GM13976 (cell line): ENCODE data around the gene MRFAP1L1.

ENCODE experiments used
- DNase-seq: peaks from one replicate; pipeline ENCODE4 v3.0.0; 2012; ENCODE audit warnings: low spot score
- in situ Hi-C: fragments of 300-500 bp; cut with MboI; formaldehyde crosslinking; loops from one replicate; pipeline ENCODE4 v1.12.0; 2022; ENCODE audit warnings: low sequenced_read_pairs, mixed read lengths, inconsistent platforms; ENCODE audit not compliant: unreplicated experiment
- TF ChIP-seq, protein P1 (sequence below): IDR thresholded peaks from 2 replicates; pipeline ENCODE4 v1.5.1; 2012; ENCODE audit warnings: borderline replicate concordance, mild to moderate bottlenecking; ENCODE audit not compliant: insufficient read depth; ENCODE audit errors: extremely low read depth, missing control alignments, control extremely low read depth

Gene MRFAP1L1

DNA sequence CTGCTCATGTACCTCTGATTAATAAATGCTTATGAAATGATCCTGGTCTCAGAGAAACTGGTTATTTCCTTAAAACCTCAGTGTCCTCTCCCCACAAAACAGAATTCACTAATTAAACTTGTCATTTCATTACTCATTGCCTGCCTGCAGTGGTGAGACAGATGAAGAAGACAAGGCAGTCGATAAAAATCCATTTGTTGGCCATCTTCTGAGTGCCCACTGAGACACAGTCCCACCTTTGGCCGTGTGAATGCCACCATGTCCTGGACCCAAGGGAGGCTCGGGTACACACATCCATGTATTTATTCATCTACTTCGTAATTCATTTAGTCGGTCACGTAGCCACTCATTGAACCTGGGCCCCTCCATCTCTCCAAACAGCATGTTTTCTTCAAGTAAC lies 12.5 kb downstream of the MRFAP1L1 start:
- DNase-seq: no peak
- in situ Hi-C loops: no loop called here
- TF ChIP-seq, protein P1, sequence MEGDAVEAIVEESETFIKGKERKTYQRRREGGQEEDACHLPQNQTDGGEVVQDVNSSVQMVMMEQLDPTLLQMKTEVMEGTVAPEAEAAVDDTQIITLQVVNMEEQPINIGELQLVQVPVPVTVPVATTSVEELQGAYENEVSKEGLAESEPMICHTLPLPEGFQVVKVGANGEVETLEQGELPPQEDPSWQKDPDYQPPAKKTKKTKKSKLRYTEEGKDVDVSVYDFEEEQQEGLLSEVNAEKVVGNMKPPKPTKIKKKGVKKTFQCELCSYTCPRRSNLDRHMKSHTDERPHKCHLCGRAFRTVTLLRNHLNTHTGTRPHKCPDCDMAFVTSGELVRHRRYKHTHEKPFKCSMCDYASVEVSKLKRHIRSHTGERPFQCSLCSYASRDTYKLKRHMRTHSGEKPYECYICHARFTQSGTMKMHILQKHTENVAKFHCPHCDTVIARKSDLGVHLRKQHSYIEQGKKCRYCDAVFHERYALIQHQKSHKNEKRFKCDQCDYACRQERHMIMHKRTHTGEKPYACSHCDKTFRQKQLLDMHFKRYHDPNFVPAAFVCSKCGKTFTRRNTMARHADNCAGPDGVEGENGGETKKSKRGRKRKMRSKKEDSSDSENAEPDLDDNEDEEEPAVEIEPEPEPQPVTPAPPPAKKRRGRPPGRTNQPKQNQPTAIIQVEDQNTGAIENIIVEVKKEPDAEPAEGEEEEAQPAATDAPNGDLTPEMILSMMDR: no peak

DNA sequence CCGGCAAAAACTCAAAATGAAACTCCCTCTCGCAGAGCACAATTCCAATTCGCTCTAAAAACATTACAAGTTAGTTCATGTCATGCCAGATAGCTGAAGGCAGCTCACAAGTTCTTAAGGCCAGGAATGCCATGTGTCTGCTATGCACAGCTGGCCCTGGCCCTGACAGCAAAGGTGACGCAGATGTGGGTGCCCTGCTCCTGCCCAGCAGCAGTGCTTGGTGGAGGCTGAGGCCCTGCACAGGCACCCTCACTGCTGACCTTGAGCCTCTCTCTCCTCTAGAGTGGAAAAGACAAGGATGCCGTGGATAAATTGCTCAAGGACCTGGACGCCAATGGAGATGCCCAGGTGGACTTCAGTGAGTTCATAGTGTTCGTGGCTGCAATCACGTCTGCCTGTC lies 13.1 kb downstream of the MRFAP1L1 start:
- DNase-seq: no peak
- in situ Hi-C loops: no loop called here
- TF ChIP-seq, protein P1: no peak

DNA sequence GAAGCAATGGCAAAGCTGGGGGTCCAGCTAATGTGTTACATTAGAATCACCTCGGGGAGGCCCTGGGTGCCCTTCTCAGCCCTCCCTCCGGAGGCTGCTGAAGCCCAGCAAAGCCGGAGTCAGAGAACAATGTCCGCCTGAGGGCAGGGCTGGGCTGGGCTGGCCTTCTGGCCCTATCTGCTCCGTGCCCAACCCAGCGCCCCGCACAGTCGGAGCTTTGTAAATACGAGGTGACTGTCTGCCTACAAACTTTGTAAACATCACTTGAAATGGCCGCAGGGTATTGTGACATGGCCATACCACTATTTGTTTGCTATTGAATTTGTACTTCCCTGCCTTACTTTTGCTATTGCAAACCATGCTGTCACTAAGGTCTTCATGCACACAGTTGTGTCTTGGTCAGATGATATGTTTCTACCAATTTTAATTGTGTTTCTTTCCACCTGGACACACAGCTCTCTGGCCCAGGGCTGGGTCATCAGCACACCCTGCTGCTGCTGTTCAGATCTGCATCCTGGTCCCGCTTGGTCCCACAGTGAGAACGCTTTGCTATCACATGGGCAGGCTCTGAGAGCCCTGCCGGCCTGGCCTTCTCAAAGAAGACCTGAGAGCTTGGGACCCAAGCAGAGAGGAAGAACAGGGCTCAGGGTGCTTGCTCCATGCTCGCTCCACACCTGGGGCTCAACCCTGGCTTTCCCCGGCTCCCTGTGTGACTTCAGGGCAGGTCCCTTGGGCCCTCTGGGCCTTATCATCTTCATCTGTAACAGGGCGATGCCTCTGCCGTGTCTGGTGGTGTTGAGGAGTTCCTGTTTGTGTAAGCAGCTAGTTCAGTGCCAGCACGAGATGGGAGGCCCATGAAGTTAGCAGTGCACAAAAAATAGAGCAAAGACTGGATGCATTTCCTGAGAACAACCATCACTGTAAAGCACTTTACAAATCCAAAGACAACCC lies 13.7 kb downstream of the MRFAP1L1 start:
- TF ChIP-seq, protein P1: no peak
- DNase-seq: no peak
- in situ Hi-C loops: no loop called here

DNA sequence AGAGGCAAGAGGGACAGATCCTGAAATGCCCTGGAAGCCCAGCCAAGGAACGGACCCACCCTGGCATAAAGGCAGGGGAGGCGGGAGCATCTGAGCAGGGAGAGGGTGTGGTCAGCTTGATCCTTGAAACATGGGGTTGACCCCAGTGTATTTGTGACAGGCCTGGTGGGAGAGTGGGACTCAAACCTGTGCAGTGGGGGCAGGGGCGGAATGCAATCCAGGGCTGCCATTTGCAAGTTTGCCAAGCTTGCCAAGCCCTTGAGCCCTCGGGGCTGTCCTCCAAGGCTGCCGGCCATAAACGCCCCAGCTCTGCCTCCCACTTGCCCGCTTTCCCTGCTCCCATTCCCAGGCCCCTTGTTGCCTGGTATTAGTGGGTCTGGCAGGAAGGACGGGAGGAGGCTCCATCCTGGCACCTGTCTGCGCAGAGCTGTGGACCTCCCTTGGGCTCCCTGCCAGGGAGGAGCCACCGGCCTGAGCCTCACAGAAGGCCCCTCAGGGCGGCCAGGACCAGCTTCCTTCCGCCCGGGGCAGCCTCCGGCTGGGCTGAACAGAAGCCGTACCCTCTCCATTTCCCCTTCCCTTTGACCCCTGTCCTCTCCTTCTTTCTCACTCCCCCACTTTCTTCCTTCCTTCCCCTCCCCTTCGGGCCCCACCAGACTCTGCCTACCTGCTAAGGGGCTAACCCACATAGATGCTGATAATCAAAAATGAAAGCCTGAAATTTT lies 15.3 kb downstream of the MRFAP1L1 start:
- peak; percentile 17 for DNase-seq
- in situ Hi-C loops: no loop called here
- TF ChIP-seq, protein P1: no peak

DNA sequence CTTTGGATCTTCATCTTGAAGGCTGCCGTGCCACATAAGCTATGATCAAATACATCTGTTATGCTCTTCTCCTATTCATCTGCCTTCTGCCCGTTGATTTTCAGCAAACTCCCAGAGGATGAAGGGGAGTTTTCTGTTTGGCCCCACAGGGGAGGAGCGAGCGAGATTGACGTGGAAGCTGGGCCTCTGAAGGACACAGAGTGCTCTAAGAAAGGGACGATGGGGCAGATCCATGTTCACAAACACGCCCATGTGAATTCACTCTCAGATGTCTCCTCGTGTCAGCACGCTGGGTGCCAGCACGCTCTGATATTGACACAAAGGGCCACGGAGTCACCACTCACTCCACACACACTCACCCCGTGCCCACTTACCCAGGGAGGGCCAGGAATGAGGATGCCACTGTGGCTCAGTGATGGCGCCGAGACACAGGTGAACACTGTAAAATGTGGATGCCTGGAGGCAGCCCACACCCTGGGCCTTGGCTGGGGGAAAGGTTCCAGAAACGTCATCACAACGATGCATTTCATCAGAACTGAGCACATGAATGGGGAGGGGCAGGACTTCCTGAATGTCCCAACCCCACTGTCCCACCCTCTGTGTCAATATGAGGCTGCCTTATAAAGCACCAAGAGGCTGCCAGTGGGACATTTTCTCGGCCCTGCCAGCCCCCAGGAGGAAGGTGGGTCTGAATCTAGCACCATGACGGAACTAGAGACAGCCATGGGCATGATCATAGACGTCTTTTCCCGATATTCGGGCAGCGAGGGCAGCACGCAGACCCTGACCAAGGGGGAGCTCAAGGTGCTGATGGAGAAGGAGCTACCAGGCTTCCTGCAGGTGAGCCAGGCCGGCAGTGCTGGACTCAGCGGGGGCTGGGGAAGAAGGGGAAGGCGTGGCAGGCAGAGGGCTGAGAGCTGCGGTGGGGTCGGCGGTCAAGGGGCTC lies 16.2 kb downstream of the MRFAP1L1 start, which contains the start of gene S100P:
Gene S100P (plus strand): TSS at position 648 of the 946 bp plus-strand sequence. CDS start 55 bp downstream, at position 703.
- in situ Hi-C loops: no loop called here
- TF ChIP-seq, protein P1: no peak
- no peak for DNase-seq

DNA sequence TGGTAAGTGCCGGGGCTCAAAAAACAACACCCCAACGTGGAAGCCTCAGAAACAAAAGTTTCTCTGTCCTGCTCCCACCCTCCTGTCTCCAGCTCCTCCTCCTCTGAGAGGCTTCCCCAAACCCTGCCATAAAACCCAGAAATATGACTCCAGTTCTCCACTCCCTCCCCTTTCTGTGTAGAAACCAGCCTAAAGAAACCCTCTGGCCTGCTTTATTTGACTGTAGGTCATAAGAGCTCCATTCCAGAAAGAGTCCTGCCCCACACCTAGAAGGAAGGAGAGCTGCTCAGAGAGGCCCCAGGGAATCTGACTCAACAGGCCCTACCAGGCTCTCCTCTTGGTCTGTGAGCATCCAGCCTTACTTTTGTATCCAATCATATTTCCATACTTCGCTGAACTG lies 16.9 kb downstream of the MRFAP1L1 start:
- TF ChIP-seq, protein P1: no peak
- in situ Hi-C loops: no loop called here
- no peak for DNase-seq
